ENCODE measurements around the gene KHDRBS2. TPM values are rescaled to one million over a fixed set of nuclear protein-coding genes. Genes with fewer than 3 reads are reported as not detected.

The KHDRBS2 gene
- polyA plus RNA-seq, 1 donor (not counting 4 experiments of a cell fraction or from before 2014, with no cell fraction given), result not detected

GRCh38 chr6:61869632-61870400, 416.2 kb downstream of the KHDRBS2 start:
- Histone ChIP-seq H3K9ac (ENCODE audit: control insufficient read depth, extremely low read depth, insufficient read depth, low read length) (no peak overlapping the region), H3K27me3 (ENCODE audit: control insufficient read depth, extremely low read depth, insufficient read depth, low read length) (no peaks in the 10 kb centered on the region), H4K20me1 (ENCODE audit: control insufficient read depth, extremely low read depth, insufficient read depth, low read length) (no peaks in the 10 kb centered on the region), H3K9me1 (ENCODE audit: control insufficient read depth, extremely low read depth, insufficient read depth, low read length) (no peaks in the 10 kb centered on the region), H3K4me1 (ENCODE audit: control insufficient read depth, extremely low read depth, insufficient read depth, low read length) (no peaks in the 10 kb centered on the region), H3K9me3 (ENCODE audit: control insufficient read depth, low read depth, low read length) (peaks cover 3% of the 10 kb centered on the region), H3K36me3 (ENCODE audit: control insufficient read depth in 2 of 2, extremely low read depth in 1 of 2, insufficient read depth in 2 of 2, low read length in 2 of 2) (no peaks in the 10 kb centered on the region), H3K4me3 (ENCODE audit: control insufficient read depth in 2 of 3, extremely low read depth in 1 of 3, insufficient read depth in 2 of 3, low read depth in 1 of 3, low read length in 3 of 3) (no peak overlapping the region), H3K4me2 (ENCODE audit: control insufficient read depth, extremely low read depth, insufficient read depth, low read depth, low read length) (no peak overlapping the region), H3K79me2 (ENCODE audit: control insufficient read depth, insufficient read depth, low read length) (no peaks in the 10 kb centered on the region), H3K27ac (ENCODE audit: control insufficient read depth, insufficient read depth, low read length) (no peak overlapping the region), H2AFZ (ENCODE audit: control insufficient read depth, low read length) (no peak overlapping the region)
- dilution Hi-C loops (cut with MboI; ENCODE audit: extremely low pct_ligation_motif_present, low sequenced_read_pairs), result no loop called here
- no peak for TF ChIP-seq CTCF (optimal IDR thresholded peaks at IDR 0.05 in 1 of 3, IDR thresholded peaks at IDR 0.05 in 1 of 3, conservative IDR thresholded peaks at IDR 0.05 in 1 of 3; ENCODE audit: extremely low read depth in 1 of 3, insufficient read depth in 2 of 3, low read length in 3 of 3)
- TF ChIP-seq EZH2 (IDR thresholded peaks at IDR 0.05; ENCODE audit: low read length), result no peak
- DNase-seq (ENCODE audit: low read depth, low spot score) (no peak), FAIRE-seq (no peak)

- Histone ChIP-seq H3K27ac (ENCODE audit: control insufficient read depth, insufficient read depth, low read length) (no peak overlapping the region), H3K4me3 (ENCODE audit: control insufficient read depth in 2 of 3, extremely low read depth in 1 of 3, insufficient read depth in 2 of 3, low read depth in 1 of 3, low read length in 3 of 3) (no peak overlapping the region), H3K9ac (ENCODE audit: control insufficient read depth, extremely low read depth, insufficient read depth, low read length) (no peak overlapping the region), H3K4me1 (ENCODE audit: control insufficient read depth, extremely low read depth, insufficient read depth, low read length) (no peaks in the 10 kb centered on the region), H3K79me2 (ENCODE audit: control insufficient read depth, insufficient read depth, low read length) (no peaks in the 10 kb centered on the region), H3K9me3 (ENCODE audit: control insufficient read depth, low read depth, low read length) (peaks cover 3% of the 10 kb centered on the region), H3K9me1 (ENCODE audit: control insufficient read depth, extremely low read depth, insufficient read depth, low read length) (no peaks in the 10 kb centered on the region), H3K36me3 (ENCODE audit: control insufficient read depth in 2 of 2, extremely low read depth in 1 of 2, insufficient read depth in 2 of 2, low read length in 2 of 2) (no peaks in the 10 kb centered on the region), H3K27me3 (ENCODE audit: control insufficient read depth, extremely low read depth, insufficient read depth, low read length) (no peaks in the 10 kb centered on the region), H3K4me2 (ENCODE audit: control insufficient read depth, extremely low read depth, insufficient read depth, low read depth, low read length) (no peak overlapping the region), H2AFZ (ENCODE audit: control insufficient read depth, low read length) (no peak overlapping the region), H4K20me1 (ENCODE audit: control insufficient read depth, extremely low read depth, insufficient read depth, low read length) (no peaks in the 10 kb centered on the region)
- TF ChIP-seq EZH2 (IDR thresholded peaks at IDR 0.05; ENCODE audit: low read length) (no peak), CTCF (optimal IDR thresholded peaks at IDR 0.05 in 1 of 3, IDR thresholded peaks at IDR 0.05 in 1 of 3, conservative IDR thresholded peaks at IDR 0.05 in 1 of 3; ENCODE audit: extremely low read depth in 1 of 3, insufficient read depth in 2 of 3, low read length in 3 of 3) (no peak)
- FAIRE-seq (no peak), DNase-seq (ENCODE audit: low read depth, low spot score) (no peak)
- dilution Hi-C loops (cut with MboI; ENCODE audit: extremely low pct_ligation_motif_present, low sequenced_read_pairs), result no loop called here
These were observed 417.4 kb downstream of the KHDRBS2 start for GRCh38 chr6:61868507-61869080.
